IMR-90 (cell line): Measurements from ENCODE around the gene LYPD6. TPM values are rescaled to one million over a fixed set of nuclear protein-coding genes. Genes with fewer than 3 reads are reported as not detected.

Experiments used
- ATAC-seq: fragments of 200-7000 bp; cut with Tn5 transposase; 2 replicates; pipeline ENCODE4 v1.9.1; 2020; ENCODE audit warnings: low read depth, mild to moderate bottlenecking, moderate library complexity
- BruUV-seq: library from RNA; stranded (reverse); fragments of 400-500 nt; replicated peaks from 2 replicates; lab custom pipeline; 2021; lab: Mats Ljungman, UMichigan
- CTCF ChIA-PET: fragments of 300-600 bp; formaldehyde crosslinking; extraction: SDS; loops from one replicate; lab custom pipeline; 2021; ENCODE audit warnings: antibody characterized with exemption; lab: Yijun Ruan, JAX
- POLR2A ChIA-PET: fragments of 300-600 bp; sonication (Branson Sonifier 250); formaldehyde crosslinking; loops from one replicate; lab custom pipeline; 2022; ENCODE audit warnings: antibody characterized with exemption; ENCODE audit not compliant: unreplicated experiment; lab: Charles Lee
- DNase-seq: peaks from one replicate; pipeline ENCODE4 v3.0.0; 2013
- H2AFZ ChIP-seq: replicated peaks from 2 replicates; pipeline ENCODE3; 2013; ENCODE audit warnings: low read length, mild to moderate bottlenecking; ENCODE audit not compliant: poor library complexity
- H2AK5ac ChIP-seq: 2 replicates; pipeline ENCODE4 v1.6.1; 2013; ENCODE audit warnings: low read depth, low read length, inconsistent platforms
- H2AK9ac ChIP-seq: replicated peaks from 2 replicates; pipeline ENCODE3; 2013; ENCODE audit warnings: mild to moderate bottlenecking, low read depth, low read length, moderate library complexity; ENCODE audit not compliant: poor library complexity
- H2BK120ac ChIP-seq: 2 replicates; pipeline ENCODE4 v1.6.1; 2013; ENCODE audit warnings: low read depth, low read length, inconsistent platforms
- H2BK15ac ChIP-seq: 3 replicates; pipeline ENCODE4 v1.6.1; 2013; ENCODE audit warnings: low read depth, low read length, inconsistent platforms
- H2BK20ac ChIP-seq: 2 replicates; pipeline ENCODE4 v1.6.1; 2013; ENCODE audit warnings: low read depth, mild to moderate bottlenecking, inconsistent platforms, low read length, moderate library complexity
- H2BK5ac ChIP-seq: 2 replicates; pipeline ENCODE4 v1.6.1; 2013; ENCODE audit warnings: mild to moderate bottlenecking, low read depth, low read length, inconsistent platforms; ENCODE audit not compliant: poor library complexity, severe bottlenecking
- H3K14ac ChIP-seq: replicated peaks from 2 replicates; pipeline ENCODE4 v1.6.1; 2013; ENCODE audit warnings: low read depth, low read length, inconsistent platforms
- H3K18ac ChIP-seq: 2 replicates; pipeline ENCODE4 v1.6.1; 2013; ENCODE audit warnings: low read depth, low read length, control low read depth
- H3K23ac ChIP-seq: 2 replicates; pipeline ENCODE4 v1.6.1; 2013; ENCODE audit warnings: low read depth, low read length, inconsistent platforms
- H3K27ac ChIP-seq: 2 replicates; pipeline ENCODE4 v1.5.1; 2013; ENCODE audit warnings: mild to moderate bottlenecking, control low read depth, low read length; ENCODE audit not compliant: insufficient read depth
- H3K27me3 ChIP-seq: 2 replicates; pipeline ENCODE4 v1.6.1; 2013; ENCODE audit warnings: low read length; ENCODE audit not compliant: control insufficient read depth, insufficient read depth
- H3K36me3 ChIP-seq: 2 replicates; pipeline ENCODE4 v1.6.1; 2013; ENCODE audit warnings: low read length, mixed read lengths; ENCODE audit not compliant: control insufficient read depth, insufficient read depth
- H3K4ac ChIP-seq: 2 replicates; pipeline ENCODE4 v1.6.1; 2013; ENCODE audit warnings: low read depth, low read length, inconsistent platforms
- H3K4me1 ChIP-seq: 2 replicates; pipeline ENCODE4 v1.6.1; 2013; ENCODE audit warnings: low read length, mixed read lengths; ENCODE audit not compliant: control insufficient read depth, insufficient read depth
- H3K4me2 ChIP-seq: 2 replicates; pipeline ENCODE4 v1.6.1; 2013; ENCODE audit warnings: low read depth, mild to moderate bottlenecking, control low read depth, low read length, moderate library complexity
- H3K4me3 ChIP-seq: 2 replicates; pipeline ENCODE4 v1.5.1; 2013; ENCODE audit warnings: low read depth, mild to moderate bottlenecking, control low read depth, low read length, moderate library complexity; ENCODE audit not compliant: insufficient read depth
- H3K56ac ChIP-seq: 2 replicates; pipeline ENCODE4 v1.6.1; 2013; ENCODE audit warnings: low read length, inconsistent platforms; ENCODE audit not compliant: insufficient read depth; ENCODE audit errors: extremely low read depth
- H3K79me1 ChIP-seq, 2 experiments: 2 replicates each; pipeline ENCODE4 v1.6.1; 2013; ENCODE audit warnings: low read length in 2 of 2, inconsistent platforms in 1 of 2, low read depth in 1 of 2
- H3K9ac ChIP-seq: 2 replicates; pipeline ENCODE4 v1.6.1; 2013; ENCODE audit warnings: low read depth, low read length, control low read depth
- H3K9me1 ChIP-seq: 2 replicates; pipeline ENCODE4 v1.6.1; 2013; ENCODE audit warnings: low read length, inconsistent platforms; ENCODE audit not compliant: insufficient read depth
- H3K9me3 ChIP-seq: 2 replicates; pipeline ENCODE4 v1.6.1; 2013; ENCODE audit warnings: low read length; ENCODE audit not compliant: control insufficient read depth, insufficient read depth
- H4K20me1 ChIP-seq: 2 replicates; pipeline ENCODE4 v1.6.1; 2013; ENCODE audit warnings: low read length, inconsistent platforms; ENCODE audit not compliant: insufficient read depth
- H4K5ac ChIP-seq: 2 replicates; pipeline ENCODE4 v1.6.1; 2013; ENCODE audit warnings: mild to moderate bottlenecking, low read depth, low read length, control low read depth
- H4K8ac ChIP-seq, 2 experiments: 2 replicates each; pipeline ENCODE4 v1.6.1; 2013; ENCODE audit warnings: low read depth in 2 of 2, low read length in 2 of 2, control low read depth in 1 of 2, inconsistent platforms in 1 of 2
- H4K91ac ChIP-seq: 2 replicates; pipeline ENCODE4 v1.6.1; 2013; ENCODE audit warnings: low read depth, low read length, inconsistent platforms; ENCODE audit not compliant: insufficient read depth
- BHLHE40 ChIP-seq: fragments of 150-350 bp; IDR thresholded peaks from 2 replicates; pipeline ENCODE4 v1.6.1; 2016; ENCODE audit warnings: mild to moderate bottlenecking, low read depth, low read length
- CHD1 ChIP-seq: IDR thresholded peaks from 2 replicates; pipeline ENCODE4 v1.6.1; 2012; ENCODE audit warnings: low read depth, low read length, improper control_type of control experiment
- MAZ ChIP-seq: IDR thresholded peaks from 2 replicates; pipeline ENCODE4 v1.6.1; 2012; ENCODE audit warnings: low read depth, mild to moderate bottlenecking, low read length, improper control_type of control experiment, moderate library complexity, borderline replicate concordance
- MXI1 ChIP-seq: IDR thresholded peaks from 2 replicates; pipeline ENCODE4 v1.6.1; 2012; ENCODE audit warnings: low read depth, mild to moderate bottlenecking, low read length, moderate library complexity, borderline replicate concordance
- NFE2L2 ChIP-seq: fragments of 150-350 bp; IDR thresholded peaks from 2 replicates; pipeline ENCODE4 v1.6.1; 2016; ENCODE audit warnings: low read depth, mild to moderate bottlenecking, low read length
- POLR2A ChIP-seq: IDR thresholded peaks from 2 replicates; pipeline ENCODE4 v1.6.1; 2012; ENCODE audit warnings: mild to moderate bottlenecking, low read depth, low read length
- RFX5 ChIP-seq: IDR thresholded peaks from 2 replicates; pipeline ENCODE4 v1.8.0; 2012; ENCODE audit warnings: low read depth, mild to moderate bottlenecking, low read length, moderate library complexity
- SMC3 ChIP-seq: fragments of 150-350 bp; IDR thresholded peaks from 2 replicates; pipeline ENCODE4 v1.6.1; 2016; ENCODE audit warnings: low read depth, mild to moderate bottlenecking, antibody characterized with exemption, low read length, moderate library complexity
- WGBS, 2 experiments: methylation state at CpG; one replicate each; pipeline versions ENCODE4 v1.1.5 to v1.1.7; 2013; ENCODE audit warnings: missing lambda C conversion rate in 2 of 2; ENCODE audit not compliant: insufficient read length in 1 of 2; ENCODE audit errors: extremely low coverage in 2 of 2; 5-methylcytosine and 5-hydroxymethylcytosine counted together
- dilution Hi-C: fragments of 300-500 bp; cut with HindIII; formaldehyde crosslinking; loops from one replicate; pipeline ENCODE4 v1.14.3; 2018; ENCODE audit warnings: low sequenced_read_pairs; ENCODE audit not compliant: unreplicated experiment
- in situ Hi-C: fragments of 300-500 bp; cut with MboI; formaldehyde crosslinking; loops from 3 replicates; pipeline ENCODE4 v1.14.3; 2019; ENCODE audit warnings: low sequenced_read_pairs, inconsistent platforms, mixed read lengths
- intact Hi-C: fragments of 100-400 bp; cut with micrococcal nuclease; formaldehyde crosslinking; loops from 2 replicates; pipeline ENCODE4 v1.10.0; 2022
- polyA plus RNA-seq, 3 experiments: library from polyadenylated mRNA; depleted of rRNA; stranded (reverse); fragments of >200 nt; gene quantifications; 2 replicates each; pipeline ENCODE4 v1.2.3, GENCODE V29; 2012; ENCODE audit warnings: low replicate concordance in 1 of 3
- total RNA-seq: library from RNA; depleted of rRNA; stranded (reverse); fragments of >200 nt; gene quantifications from 2 replicates; pipeline ENCODE4 v1.2.3, GENCODE V29; 2012
- TF ChIP-seq, protein P1 (sequence below): conservative IDR thresholded peaks from 2 replicates; pipeline ENCODE4 v1.5.1; 2012; ENCODE audit warnings: mild to moderate bottlenecking, low read depth, low read length, improper control_type of control experiment
- TF ChIP-seq, protein P2 (sequence below): fragments of 150-350 bp; IDR thresholded peaks from 2 replicates; pipeline ENCODE4 v1.6.1; 2016; ENCODE audit warnings: low read depth, mild to moderate bottlenecking, low read length, moderate library complexity, borderline replicate concordance

Gene LYPD6
- total and polyA plus RNA-seq, 2 of the 4 experiments (the other 2 are of a cell fraction), result 0.87 to 0.90 TPM

DNA sequence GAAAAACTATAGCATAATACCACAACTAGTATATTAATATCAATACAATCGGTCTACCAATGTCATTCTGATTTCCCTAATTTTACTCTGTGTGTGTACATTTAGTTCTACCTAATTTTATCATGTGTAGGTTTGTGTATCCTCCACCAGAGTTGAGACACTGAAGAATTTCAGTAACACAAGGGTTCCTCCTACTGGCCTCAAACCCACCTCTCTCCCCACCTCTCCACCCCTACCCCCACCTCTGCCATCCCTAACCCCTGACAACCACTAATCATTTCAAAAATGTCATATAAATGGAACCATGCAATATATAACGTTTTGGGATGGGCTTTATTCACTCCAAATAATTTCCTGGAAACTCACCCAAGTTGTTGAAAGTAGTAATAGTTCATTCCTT lies 117.9 kb downstream of the LYPD6 start:
- Histone ChIP-seq H3K4me2 (no peak overlapping the region), H3K27me3 (no peaks in the 10 kb centered on the region), H2BK20ac (no peak overlapping the region), H2AK5ac (no peak overlapping the region), H3K14ac (no peak overlapping the region), H3K56ac (no peak overlapping the region), H3K23ac (no peak overlapping the region), H3K36me3 (no peaks in the 10 kb centered on the region), H3K27ac (no peak overlapping the region), H2BK15ac (no peak overlapping the region), H3K9ac (no peak overlapping the region), H3K9me3 (no peaks in the 10 kb centered on the region), H3K9me1 (no peaks in the 10 kb centered on the region), H3K18ac (no peak overlapping the region), H4K5ac (no peak overlapping the region), H3K4me1 (no peaks in the 10 kb centered on the region), H3K4me3 (no peak overlapping the region), H4K8ac (no peak overlapping the region), H2AK9ac (no peak overlapping the region), H2BK120ac (no peak overlapping the region), H2AFZ (no peak overlapping the region), H3K4ac (no peak overlapping the region), H3K79me1 (no peaks in the 10 kb centered on the region), H4K91ac (no peak overlapping the region), H2BK5ac (no peak overlapping the region), H4K20me1 (no peaks in the 10 kb centered on the region)
- BruUV-seq, result no TSS peak
- no peak for TF ChIP-seq RFX5
- TF ChIP-seq NFE2L2, result no peak
- TF ChIP-seq MAZ, result no peak
- TF ChIP-seq SMC3, result no peak
- no peak for TF ChIP-seq MXI1
- TF ChIP-seq POLR2A, result no peak
- TF ChIP-seq, protein P1, sequence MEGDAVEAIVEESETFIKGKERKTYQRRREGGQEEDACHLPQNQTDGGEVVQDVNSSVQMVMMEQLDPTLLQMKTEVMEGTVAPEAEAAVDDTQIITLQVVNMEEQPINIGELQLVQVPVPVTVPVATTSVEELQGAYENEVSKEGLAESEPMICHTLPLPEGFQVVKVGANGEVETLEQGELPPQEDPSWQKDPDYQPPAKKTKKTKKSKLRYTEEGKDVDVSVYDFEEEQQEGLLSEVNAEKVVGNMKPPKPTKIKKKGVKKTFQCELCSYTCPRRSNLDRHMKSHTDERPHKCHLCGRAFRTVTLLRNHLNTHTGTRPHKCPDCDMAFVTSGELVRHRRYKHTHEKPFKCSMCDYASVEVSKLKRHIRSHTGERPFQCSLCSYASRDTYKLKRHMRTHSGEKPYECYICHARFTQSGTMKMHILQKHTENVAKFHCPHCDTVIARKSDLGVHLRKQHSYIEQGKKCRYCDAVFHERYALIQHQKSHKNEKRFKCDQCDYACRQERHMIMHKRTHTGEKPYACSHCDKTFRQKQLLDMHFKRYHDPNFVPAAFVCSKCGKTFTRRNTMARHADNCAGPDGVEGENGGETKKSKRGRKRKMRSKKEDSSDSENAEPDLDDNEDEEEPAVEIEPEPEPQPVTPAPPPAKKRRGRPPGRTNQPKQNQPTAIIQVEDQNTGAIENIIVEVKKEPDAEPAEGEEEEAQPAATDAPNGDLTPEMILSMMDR, result no peak
- no peak for TF ChIP-seq CHD1
- TF ChIP-seq, protein P2, sequence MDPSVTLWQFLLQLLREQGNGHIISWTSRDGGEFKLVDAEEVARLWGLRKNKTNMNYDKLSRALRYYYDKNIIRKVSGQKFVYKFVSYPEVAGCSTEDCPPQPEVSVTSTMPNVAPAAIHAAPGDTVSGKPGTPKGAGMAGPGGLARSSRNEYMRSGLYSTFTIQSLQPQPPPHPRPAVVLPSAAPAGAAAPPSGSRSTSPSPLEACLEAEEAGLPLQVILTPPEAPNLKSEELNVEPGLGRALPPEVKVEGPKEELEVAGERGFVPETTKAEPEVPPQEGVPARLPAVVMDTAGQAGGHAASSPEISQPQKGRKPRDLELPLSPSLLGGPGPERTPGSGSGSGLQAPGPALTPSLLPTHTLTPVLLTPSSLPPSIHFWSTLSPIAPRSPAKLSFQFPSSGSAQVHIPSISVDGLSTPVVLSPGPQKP, result no peak
- no peak for TF ChIP-seq BHLHE40
- no peak for ATAC-seq
- in situ Hi-C loops, result no loop called here
- no CpG with 5 or more reads among the region's 2 CpGs for WGBS, 2 experiments
- intact Hi-C loops, result no loop called here
- dilution Hi-C loops, result no loop called here
- no peak for DNase-seq
- POLR2A ChIA-PET, result no interaction called here
- CTCF ChIA-PET, result no interaction called here
